SK-N-SH (cell line): ENCODE results near the gene CCDC187. TPM values are rescaled to one million over a fixed set of nuclear protein-coding genes. Genes with fewer than 3 reads are reported as not detected.
"Not testable (repeated sequence)": the region's sequence is repeated elsewhere in the genome, so short reads cannot be mapped to it uniquely, and the experiment has no call there.

Experiments used
- CTCF ChIA-PET: fragments of 300-600, 350-600 bp; formaldehyde crosslinking; extraction: SDS; loops from one replicate; lab custom pipeline; 2021; lab: Yijun Ruan, JAX
- POLR2A ChIA-PET: fragments of 350-600 bp; sonication (Branson Sonifier 250); formaldehyde crosslinking; extraction: SDS; loops from one replicate; lab custom pipeline; 2020; ENCODE audit warnings: antibody characterized with exemption, inconsistent platforms; lab: Yijun Ruan, JAX
- DNase-seq: peaks from one replicate; pipeline ENCODE4 v3.0.0; 2012
- H2AFZ ChIP-seq: fragments of 200-600 bp; sonication (generic); 2 replicates; pipeline ENCODE4 v1.8.1; 2016; ENCODE audit warnings: antibody characterized with exemption, mild to moderate bottlenecking, low read depth
- H3F3A ChIP-seq: fragments of 200-600 bp; sonication (generic); replicated peaks from 2 replicates; pipeline ENCODE3; 2016; ENCODE audit warnings: antibody characterized with exemption, mild to moderate bottlenecking; ENCODE audit not compliant: insufficient read depth
- H3K27ac ChIP-seq, 2 experiments: fragments of 200-500 bp in 1 of 2; fragments of 200-600 bp in 1 of 2; sonication (Bioruptor generic) in 1 of 2; sonication (generic), shearing (Covaris generic) in 1 of 2; 2 replicates each; pipeline versions ENCODE4 v1.5.1 to v1.6.1; 2014 to 2016; ENCODE audit warnings: low read depth in 2 of 2, inconsistent platforms in 1 of 2, low read length in 1 of 2, mild to moderate bottlenecking in 1 of 2, mixed read lengths in 1 of 2
- H3K27me3 ChIP-seq: fragments of 200-600 bp; sonication (generic), shearing (Covaris generic); 2 replicates; pipeline ENCODE4 v1.6.1; 2016; ENCODE audit warnings: mixed run types; ENCODE audit not compliant: insufficient read depth
- H3K36me3 ChIP-seq, 2 experiments: fragments of 200-500 bp in 1 of 2; fragments of 200-600 bp in 1 of 2; sonication (Bioruptor generic) in 1 of 2; sonication (generic) in 1 of 2; replicated peaks in 1 of 2; 2 replicates each; pipeline versions ENCODE3 to v1.5.1; 2014 to 2016; ENCODE audit warnings: low read length in 1 of 2, mild to moderate bottlenecking in 1 of 2; ENCODE audit not compliant: insufficient read depth in 2 of 2, control insufficient read depth in 1 of 2
- H3K4me1 ChIP-seq, 2 experiments: fragments of 200-500 bp in 1 of 2; fragments of 200-600 bp in 1 of 2; sonication (Bioruptor generic) in 1 of 2; sonication (generic), shearing (Covaris generic) in 1 of 2; 2 replicates each; pipeline versions ENCODE4 v1.5.1 to v1.6.1; 2014 to 2016; ENCODE audit warnings: low read depth in 1 of 2, low read length in 1 of 2, mixed run types in 1 of 2; ENCODE audit not compliant: insufficient read depth in 2 of 2, control insufficient read depth in 1 of 2
- H3K4me2 ChIP-seq: fragments of 200-600 bp; sonication (generic), shearing (Covaris generic); 2 replicates; pipeline ENCODE4 v1.6.1; 2017; ENCODE audit warnings: mixed run types
- H3K4me3 ChIP-seq, 2 experiments: fragments of 200-500 bp in 1 of 2; fragments of 200-600 bp in 1 of 2; sonication (Bioruptor generic) in 1 of 2; sonication (generic), shearing (Covaris generic) in 1 of 2; 2 replicates each; pipeline versions ENCODE4 v1.5.1 to v1.8.1; 2014 to 2016; ENCODE audit warnings: low read depth in 2 of 2, inconsistent platforms in 1 of 2, low read length in 1 of 2, mild to moderate bottlenecking in 1 of 2, mixed read lengths in 1 of 2, moderate library complexity in 1 of 2
- H3K79me2 ChIP-seq: fragments of 200-600 bp; sonication (generic); 2 replicates; pipeline ENCODE4 v1.8.1; 2017; ENCODE audit warnings: mild to moderate bottlenecking; ENCODE audit not compliant: insufficient read depth
- H3K9ac ChIP-seq: fragments of 200-600 bp; sonication (generic); 2 replicates; pipeline ENCODE4 v1.6.1; 2017; ENCODE audit warnings: mixed run types
- H3K9me2 ChIP-seq: fragments of 200-600 bp; sonication (generic); 2 replicates; pipeline ENCODE4 v1.6.1; 2017; ENCODE audit warnings: mixed run types
- H3K9me3 ChIP-seq: fragments of 200-600 bp; sonication (generic); 2 replicates; pipeline ENCODE4 v1.6.1; 2017; ENCODE audit warnings: mixed run types, mild to moderate bottlenecking, moderate library complexity
- H4K20me1 ChIP-seq: fragments of 200-600 bp; sonication (generic); 2 replicates; pipeline ENCODE4 v1.6.1; 2017; ENCODE audit warnings: mild to moderate bottlenecking, mixed run types; ENCODE audit not compliant: insufficient read depth
- CHD2 ChIP-seq: fragments of 150-350 bp; IDR thresholded peaks from 2 replicates; pipeline ENCODE4 v1.6.1; 2018; ENCODE audit warnings: low read length; ENCODE audit not compliant: partially characterized antibody
- EP300 ChIP-seq, 2 experiments: IDR thresholded peaks; 2 replicates each; pipeline versions ENCODE4 v1.4.0 to v1.6.1; 2012; ENCODE audit warnings: borderline replicate concordance in 1 of 2, low read depth in 1 of 2, low read length in 1 of 2
- FOXJ3 ChIP-seq: sonication (generic); formaldehyde crosslinking; IDR thresholded peaks from 2 replicates; pipeline ENCODE4 v1.5.1; 2020; ENCODE audit warnings: mild to moderate bottlenecking, missing genetic modification reagents
- GABPA ChIP-seq: IDR thresholded peaks from 2 replicates; pipeline ENCODE4 v1.4.0; 2012; ENCODE audit warnings: low read depth, mild to moderate bottlenecking
- GATA2 ChIP-seq: sonication (generic); formaldehyde crosslinking; IDR thresholded peaks from 2 replicates; pipeline ENCODE4 v1.5.0; 2020; ENCODE audit warnings: mild to moderate bottlenecking, missing genetic modification reagents
- JUND ChIP-seq: IDR thresholded peaks from 2 replicates; pipeline ENCODE4 v1.4.0; 2012
- MEF2A ChIP-seq: IDR thresholded peaks from 2 replicates; pipeline ENCODE4 v1.4.0; 2012; ENCODE audit warnings: low read depth, borderline replicate concordance
- MXI1 ChIP-seq: IDR thresholded peaks from 2 replicates; pipeline ENCODE4 v1.6.1; 2012; ENCODE audit warnings: mild to moderate bottlenecking, low read depth, low read length, improper control_type of control experiment
- NFIC ChIP-seq: IDR thresholded peaks from 2 replicates; pipeline ENCODE4 v1.4.0; 2012; ENCODE audit warnings: borderline replicate concordance
- NRF1 ChIP-seq: IDR thresholded peaks from 2 replicates; pipeline ENCODE4 v1.6.1; 2012; ENCODE audit warnings: low read depth, mild to moderate bottlenecking, low read length
- RAD21 ChIP-seq: IDR thresholded peaks from 2 replicates; pipeline ENCODE4 v1.6.1; 2012; ENCODE audit warnings: mild to moderate bottlenecking, low read length
- RFX5 ChIP-seq: IDR thresholded peaks from 2 replicates; pipeline ENCODE4 v1.6.1; 2012; ENCODE audit warnings: mild to moderate bottlenecking, improper control_type of control experiment, low read length
- RXRA ChIP-seq: IDR thresholded peaks from 2 replicates; pipeline ENCODE4 v1.4.0; 2012; ENCODE audit warnings: low read depth, mild to moderate bottlenecking, borderline replicate concordance
- TEAD4 ChIP-seq: IDR thresholded peaks from 2 replicates; pipeline ENCODE4 v1.4.0; 2012; ENCODE audit warnings: mild to moderate bottlenecking, borderline replicate concordance; ENCODE audit not compliant: insufficient read depth
- YY1 ChIP-seq: IDR thresholded peaks from 2 replicates; pipeline ENCODE4 v1.4.0; 2012; ENCODE audit warnings: low read depth, mild to moderate bottlenecking
- WGBS: methylation state at CpG from one replicate; pipeline ENCODE4 v1.1.6; 2017; ENCODE audit warnings: low lambda C conversion rate; 5-methylcytosine and 5-hydroxymethylcytosine counted together
- polyA plus RNA-seq, 3 experiments: library from polyadenylated mRNA; depleted of rRNA; stranded (reverse); fragments of >200 nt; gene quantifications; 2 replicates each; pipeline ENCODE4 v1.2.3, GENCODE V29; 2012
- TF ChIP-seq, protein P1 (sequence below): IDR thresholded peaks from 2 replicates; pipeline ENCODE4 v1.6.1; 2012; ENCODE audit warnings: mild to moderate bottlenecking, low read depth, low read length, moderate library complexity
- TF ChIP-seq, protein P2 (sequence below): fragments of 150-350 bp; IDR thresholded peaks from 2 replicates; pipeline ENCODE4 v1.6.1; 2017; ENCODE audit warnings: antibody characterized with exemption, low read length, low read depth, borderline replicate concordance
- TF ChIP-seq, protein P3 (sequence below): IDR thresholded peaks from 2 replicates; pipeline ENCODE4 v1.4.0; 2012; ENCODE audit warnings: low read depth

CCDC187 gene
- polyA plus RNA-seq, 1 of the 3 experiments (the other 2 are of a cell fraction), result not detected

DNA sequence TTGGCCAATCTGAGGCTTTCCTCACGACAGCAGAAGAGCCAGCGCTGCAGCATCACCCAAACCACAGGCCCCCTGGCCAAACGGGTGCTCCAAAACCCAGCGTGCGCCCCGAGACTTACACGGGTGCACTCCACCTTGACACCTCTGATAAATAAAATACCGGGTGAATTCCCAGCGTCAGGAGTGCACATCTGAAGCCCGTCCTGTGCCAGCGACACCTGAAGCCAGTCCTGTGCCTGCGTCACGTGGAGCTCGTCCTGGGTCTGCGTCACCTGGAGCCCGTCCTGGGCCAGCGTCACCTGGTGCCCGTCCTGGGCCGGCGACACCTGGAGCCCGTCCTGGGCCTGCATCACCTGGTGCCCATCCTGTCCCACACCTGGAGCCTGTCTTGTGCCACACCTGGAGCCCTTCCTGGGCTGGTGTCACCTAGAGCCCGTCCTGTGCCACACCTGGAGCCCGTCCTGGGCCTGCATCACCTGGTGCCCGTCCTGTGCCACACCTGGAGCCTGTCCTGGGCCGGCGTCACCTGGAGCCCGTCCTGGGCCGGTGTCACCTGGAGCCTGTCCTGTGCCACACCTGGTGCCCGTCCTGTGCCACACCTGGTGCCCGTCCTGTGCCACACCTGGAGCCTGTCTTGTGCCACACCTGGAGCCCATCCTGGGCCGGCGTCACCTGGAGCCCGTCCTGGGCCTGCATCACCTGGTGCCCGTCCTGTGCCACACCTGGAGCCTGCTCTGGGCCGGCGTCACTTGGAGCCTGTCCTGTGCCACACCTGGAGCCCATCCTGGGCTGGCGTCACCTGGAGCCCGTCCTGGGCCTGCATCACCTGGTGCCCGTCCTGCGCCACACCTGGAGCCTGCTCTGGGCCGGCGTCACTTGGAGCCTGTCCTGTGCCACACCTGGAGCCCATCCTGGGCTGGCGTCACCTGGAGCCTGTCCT lies 67.2 kb downstream of the CCDC187 start:
- 81% methylated on average over 6 of the region's 43 CpGs for WGBS
- H3K27me3 ChIP-seq, H3K79me2 ChIP-seq, H3K9ac ChIP-seq, H3K4me1 ChIP-seq, H3K4me3 ChIP-seq, DNase-seq, H3K9me3 ChIP-seq, H3K4me2 ChIP-seq, H3F3A ChIP-seq, POLR2A ChIA-PET, H2AFZ ChIP-seq, H3K9me2 ChIP-seq, H3K27ac ChIP-seq: not testable (repeated sequence)
- peaks cover 46% of the 10 kb centered on the region for H4K20me1 ChIP-seq
- H3K36me3 ChIP-seq, result peaks cover 0 to 28% of the 10 kb centered on the region in 2 experiments
- CTCF ChIA-PET, result interaction anchor here (2.1 to 3.5 kb wide), 2 partner anchors 11 to 47 kb away, joined by 7 to 15 read pairs; no protein-coding TSS in a partner anchor

DNA sequence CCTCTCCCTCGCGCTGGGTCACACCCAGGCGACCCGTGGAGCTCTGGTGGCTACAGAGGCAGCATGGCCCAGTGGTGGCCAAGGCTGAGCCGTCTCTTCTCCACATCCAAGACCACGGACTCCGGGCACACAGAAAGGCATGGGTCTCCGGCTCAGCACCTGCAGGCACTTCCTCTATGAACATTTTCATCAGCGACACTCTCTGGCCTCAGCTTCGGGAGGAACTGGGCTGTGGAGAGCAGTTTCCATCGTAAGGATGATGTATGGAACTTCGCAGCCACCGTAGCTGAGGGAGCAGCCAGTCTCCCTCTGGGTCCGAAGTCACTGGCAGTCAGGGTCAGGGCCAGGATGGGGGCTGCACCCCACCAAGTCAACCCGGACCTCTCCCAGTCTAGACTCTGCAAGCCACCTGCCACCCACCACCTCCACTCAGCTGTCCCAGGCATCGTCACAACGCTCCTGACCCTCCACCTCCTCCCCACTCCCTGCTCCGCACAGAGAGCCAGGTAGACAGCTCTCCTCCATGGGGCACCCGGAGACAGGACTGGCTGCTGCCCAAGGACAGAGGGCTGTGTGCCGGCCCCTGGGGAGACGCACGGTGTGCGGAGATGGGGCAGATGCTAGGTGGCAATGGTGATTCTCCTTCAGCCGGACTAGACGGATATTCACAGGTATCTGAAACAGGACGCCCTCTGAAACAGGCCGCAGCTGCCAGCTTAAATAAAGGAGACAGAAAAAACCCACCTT lies 68.0 kb downstream of the CCDC187 start:
- H3K4me2 ChIP-seq, result no peak overlapping the region
- DNase-seq, result no peak
- POLR2A ChIA-PET, result interaction anchor here (0.8 kb wide), 1 partner anchor 19 kb away, joined by 3 read pairs; no protein-coding TSS in a partner anchor
- no peak overlapping the region for H3K4me3 ChIP-seq
- no peaks in the 10 kb centered on the region for H3K27me3 ChIP-seq
- CTCF ChIA-PET, result interaction anchor here (1.0 to 3.5 kb wide), 6 partner anchors 10 to 269 kb away, joined by 3 to 15 read pairs (median 4); no protein-coding TSS in a partner anchor
- H3K9ac ChIP-seq, result no peak overlapping the region
- no peaks in the 10 kb centered on the region for H3K9me2 ChIP-seq
- TF ChIP-seq MEF2A, result no peak
- no peak for TF ChIP-seq NFIC
- no peak for TF ChIP-seq YY1
- TF ChIP-seq, protein P1, sequence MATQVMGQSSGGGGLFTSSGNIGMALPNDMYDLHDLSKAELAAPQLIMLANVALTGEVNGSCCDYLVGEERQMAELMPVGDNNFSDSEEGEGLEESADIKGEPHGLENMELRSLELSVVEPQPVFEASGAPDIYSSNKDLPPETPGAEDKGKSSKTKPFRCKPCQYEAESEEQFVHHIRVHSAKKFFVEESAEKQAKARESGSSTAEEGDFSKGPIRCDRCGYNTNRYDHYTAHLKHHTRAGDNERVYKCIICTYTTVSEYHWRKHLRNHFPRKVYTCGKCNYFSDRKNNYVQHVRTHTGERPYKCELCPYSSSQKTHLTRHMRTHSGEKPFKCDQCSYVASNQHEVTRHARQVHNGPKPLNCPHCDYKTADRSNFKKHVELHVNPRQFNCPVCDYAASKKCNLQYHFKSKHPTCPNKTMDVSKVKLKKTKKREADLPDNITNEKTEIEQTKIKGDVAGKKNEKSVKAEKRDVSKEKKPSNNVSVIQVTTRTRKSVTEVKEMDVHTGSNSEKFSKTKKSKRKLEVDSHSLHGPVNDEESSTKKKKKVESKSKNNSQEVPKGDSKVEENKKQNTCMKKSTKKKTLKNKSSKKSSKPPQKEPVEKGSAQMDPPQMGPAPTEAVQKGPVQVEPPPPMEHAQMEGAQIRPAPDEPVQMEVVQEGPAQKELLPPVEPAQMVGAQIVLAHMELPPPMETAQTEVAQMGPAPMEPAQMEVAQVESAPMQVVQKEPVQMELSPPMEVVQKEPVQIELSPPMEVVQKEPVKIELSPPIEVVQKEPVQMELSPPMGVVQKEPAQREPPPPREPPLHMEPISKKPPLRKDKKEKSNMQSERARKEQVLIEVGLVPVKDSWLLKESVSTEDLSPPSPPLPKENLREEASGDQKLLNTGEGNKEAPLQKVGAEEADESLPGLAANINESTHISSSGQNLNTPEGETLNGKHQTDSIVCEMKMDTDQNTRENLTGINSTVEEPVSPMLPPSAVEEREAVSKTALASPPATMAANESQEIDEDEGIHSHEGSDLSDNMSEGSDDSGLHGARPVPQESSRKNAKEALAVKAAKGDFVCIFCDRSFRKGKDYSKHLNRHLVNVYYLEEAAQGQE, result no peak
- TF ChIP-seq JUND, result no peak
- no peak for TF ChIP-seq MXI1
- TF ChIP-seq FOXJ3 (CRISPR knock-in tag), result no peak
- TF ChIP-seq TEAD4, result no peak
- TF ChIP-seq, protein P2, sequence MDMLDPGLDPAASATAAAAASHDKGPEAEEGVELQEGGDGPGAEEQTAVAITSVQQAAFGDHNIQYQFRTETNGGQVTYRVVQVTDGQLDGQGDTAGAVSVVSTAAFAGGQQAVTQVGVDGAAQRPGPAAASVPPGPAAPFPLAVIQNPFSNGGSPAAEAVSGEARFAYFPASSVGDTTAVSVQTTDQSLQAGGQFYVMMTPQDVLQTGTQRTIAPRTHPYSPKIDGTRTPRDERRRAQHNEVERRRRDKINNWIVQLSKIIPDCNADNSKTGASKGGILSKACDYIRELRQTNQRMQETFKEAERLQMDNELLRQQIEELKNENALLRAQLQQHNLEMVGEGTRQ, result no peak
- TF ChIP-seq RXRA, result no peak
- no peak for TF ChIP-seq NRF1
- no peak for TF ChIP-seq GABPA
- TF ChIP-seq RFX5, result no peak
- no peak for TF ChIP-seq CHD2
- no peak for TF ChIP-seq GATA2 (CRISPR knock-in tag)
- TF ChIP-seq RAD21, result no peak
- TF ChIP-seq, protein P3, sequence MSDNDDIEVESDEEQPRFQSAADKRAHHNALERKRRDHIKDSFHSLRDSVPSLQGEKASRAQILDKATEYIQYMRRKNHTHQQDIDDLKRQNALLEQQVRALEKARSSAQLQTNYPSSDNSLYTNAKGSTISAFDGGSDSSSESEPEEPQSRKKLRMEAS, result no peak
- no peak for TF ChIP-seq EP300 (IDR thresholded peaks at IDR 0.05; ENCODE audit: borderline replicate concordance in 1 of 2, low read depth in 1 of 2, low read length in 1 of 2)
- WGBS, result 98% methylated on average over 21 of the region's 27 CpGs
- peaks cover 1% of the 10 kb centered on the region for H3K79me2 ChIP-seq
- H2AFZ ChIP-seq, result no peak overlapping the region
- peaks cover 0 to 28% of the 10 kb centered on the region in 2 experiments for H3K36me3 ChIP-seq
- H3F3A ChIP-seq, result no peaks in the 10 kb centered on the region
- H4K20me1 ChIP-seq, result peaks cover 43% of the 10 kb centered on the region
- peaks cover 0 to 6% of the 10 kb centered on the region in 2 experiments; a peak in 1 of 4 replicates for H3K4me1 ChIP-seq
- H3K27ac ChIP-seq, result no peak overlapping the region
- no peaks in the 10 kb centered on the region for H3K9me3 ChIP-seq
